GM12872 (cell line): ENCODE results near the gene PIR.

Experiments used
- TF ChIP-seq, protein P1 (sequence below): IDR thresholded peaks from 3 replicates; pipeline ENCODE4 v1.5.1; 2011; ENCODE audit warnings: low read depth, mild to moderate bottlenecking, low read length, moderate library complexity; ENCODE audit not compliant: insufficient read depth

Gene PIR

DNA sequence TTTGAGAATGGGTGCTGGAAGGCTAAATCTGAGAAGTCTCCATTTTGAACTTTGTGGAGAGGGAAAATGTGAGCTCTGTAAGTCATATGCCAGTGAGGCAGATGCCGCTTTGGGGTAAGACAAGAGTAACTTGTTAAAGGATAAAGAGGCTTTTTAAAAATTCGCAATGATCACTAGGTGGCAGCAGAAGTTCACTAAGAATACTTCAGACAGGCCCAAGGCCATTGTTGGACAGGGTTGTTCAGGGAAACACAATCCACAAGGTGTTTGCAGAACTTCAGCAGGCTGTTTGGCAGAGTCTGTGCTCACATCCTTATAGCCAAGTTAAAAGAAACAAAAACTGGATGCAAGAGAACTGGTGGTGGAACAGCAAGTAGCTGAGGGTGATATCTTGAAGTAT lies 144.1 kb downstream of the PIR start:
- TF ChIP-seq, protein P1, sequence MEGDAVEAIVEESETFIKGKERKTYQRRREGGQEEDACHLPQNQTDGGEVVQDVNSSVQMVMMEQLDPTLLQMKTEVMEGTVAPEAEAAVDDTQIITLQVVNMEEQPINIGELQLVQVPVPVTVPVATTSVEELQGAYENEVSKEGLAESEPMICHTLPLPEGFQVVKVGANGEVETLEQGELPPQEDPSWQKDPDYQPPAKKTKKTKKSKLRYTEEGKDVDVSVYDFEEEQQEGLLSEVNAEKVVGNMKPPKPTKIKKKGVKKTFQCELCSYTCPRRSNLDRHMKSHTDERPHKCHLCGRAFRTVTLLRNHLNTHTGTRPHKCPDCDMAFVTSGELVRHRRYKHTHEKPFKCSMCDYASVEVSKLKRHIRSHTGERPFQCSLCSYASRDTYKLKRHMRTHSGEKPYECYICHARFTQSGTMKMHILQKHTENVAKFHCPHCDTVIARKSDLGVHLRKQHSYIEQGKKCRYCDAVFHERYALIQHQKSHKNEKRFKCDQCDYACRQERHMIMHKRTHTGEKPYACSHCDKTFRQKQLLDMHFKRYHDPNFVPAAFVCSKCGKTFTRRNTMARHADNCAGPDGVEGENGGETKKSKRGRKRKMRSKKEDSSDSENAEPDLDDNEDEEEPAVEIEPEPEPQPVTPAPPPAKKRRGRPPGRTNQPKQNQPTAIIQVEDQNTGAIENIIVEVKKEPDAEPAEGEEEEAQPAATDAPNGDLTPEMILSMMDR = peak; percentile 46

GRCh38 chrX:15345976-15346375 lies 147.2 kb downstream of the PIR start:
- TF ChIP-seq, protein P1 = no peak

DNA sequence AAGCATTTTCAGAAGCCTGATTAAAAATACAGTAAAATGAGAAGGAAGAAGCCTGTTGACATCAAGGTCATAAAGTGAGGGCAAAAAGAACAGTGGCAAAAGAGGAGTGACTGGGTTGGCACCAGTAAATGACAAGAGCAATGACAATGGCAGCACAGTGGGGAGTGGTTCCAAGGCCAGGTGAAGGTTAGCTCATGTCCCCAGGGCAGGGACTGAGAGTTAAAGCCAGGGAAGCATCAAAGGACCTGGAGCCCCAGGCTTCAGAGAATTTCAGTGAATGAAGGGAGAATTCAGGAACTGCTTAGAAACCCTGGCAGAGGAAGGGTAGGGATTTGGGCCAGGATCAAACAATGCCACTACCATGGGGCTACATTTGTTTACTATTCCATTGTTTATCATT lies 149.0 kb downstream of the PIR start:
- TF ChIP-seq, protein P1 = no peak

DNA sequence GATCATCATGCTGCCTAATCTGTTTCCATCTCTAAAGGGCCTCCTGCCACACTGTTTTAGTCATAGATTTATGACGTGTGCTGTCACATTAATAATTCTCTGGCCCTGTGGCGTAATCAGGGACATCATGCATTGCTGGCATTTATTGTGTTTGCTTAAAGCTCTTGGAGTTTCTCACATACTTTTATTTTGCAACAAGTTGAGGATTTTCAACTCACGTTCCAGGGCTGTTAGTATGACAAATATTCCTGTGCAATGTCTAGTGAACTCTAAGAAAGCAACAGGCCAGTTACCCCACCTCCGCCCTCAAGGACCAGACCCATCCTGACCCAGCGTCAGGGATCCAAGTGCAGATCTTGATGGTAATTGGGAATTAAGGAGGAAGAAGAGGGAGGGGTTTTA lies 150.1 kb downstream of the PIR start:
- TF ChIP-seq, protein P1 = no peak

- TF ChIP-seq, protein P1 = no peak
Measured at GRCh38 chrX:15340867-15341266, 152.3 kb downstream of the PIR start.

- TF ChIP-seq, protein P1 = no peak
Measured at GRCh38 chrX:15336023-15336413, 157.1 kb downstream of the PIR start.

- TF ChIP-seq, protein P1 = no peak
Measured at GRCh38 chrX:15335135-15336022, 157.8 kb downstream of the PIR start, which contains the start of gene PIGA. Gene PIGA (minus strand): TSS chrX:15335523. CDS start chrX:15331930, 3,593 bp downstream.
